Thoracic aorta (tissue), 2 donors: ENCODE measurements around the gene ABCC1. TPM values are rescaled to one million over a fixed set of nuclear protein-coding genes. Genes with fewer than 3 reads are reported as not detected.

Experiments used
- ATAC-seq: fragments of 150-250 bp; one replicate; pipeline ENCODE4 v1.8.0; 2017; ENCODE audit warnings: low read depth; ENCODE audit not compliant: insufficient number of reproducible peaks, low FRiP score
- DNase-seq: peaks from one replicate; pipeline ENCODE4 v3.0.0-alpha.2; 2020; ENCODE audit warnings: low spot score
- H3K27ac ChIP-seq, 2 donors: fragments of 200-600 bp; sonication (generic); 1 replicate in 1 of 2; 2 replicates in 1 of 2; pipeline ENCODE4 v1.5.1; 2016; ENCODE audit warnings: mild to moderate bottlenecking in 2 of 2, moderate library complexity in 2 of 2
- H3K27me3 ChIP-seq: fragments of 200-600 bp; sonication (generic); replicated peaks from 2 replicates; pipeline ENCODE4 v1.6.0; 2016; ENCODE audit warnings: mild to moderate bottlenecking; ENCODE audit not compliant: insufficient read depth
- H3K36me3 ChIP-seq: fragments of 200-600 bp; sonication (generic); one replicate; pipeline ENCODE4 v1.5.1; 2016
- H3K4me1 ChIP-seq, 2 donors: fragments of 200-600 bp; sonication (generic); 1 replicate in 1 of 2; 2 replicates in 1 of 2; pipeline versions ENCODE4 v1.5.1 to v1.6.0; 2016; ENCODE audit warnings: low read depth in 2 of 2, mild to moderate bottlenecking in 1 of 2; ENCODE audit not compliant: control insufficient read depth in 1 of 2
- H3K4me3 ChIP-seq: fragments of 200-600 bp; sonication (generic); 2 replicates; pipeline ENCODE4 v1.5.1; 2016; ENCODE audit warnings: mild to moderate bottlenecking
- H3K9me3 ChIP-seq: fragments of 200-600 bp; sonication (generic); 2 replicates; pipeline ENCODE4 v1.5.1; 2016
- CTCF ChIP-seq: fragments of 200-600 bp; sonication (generic); IDR thresholded peaks from one replicate; pipeline ENCODE4 v1.5.1; 2019; ENCODE audit warnings: antibody characterized with exemption
- total RNA-seq, 2 donors: library from RNA; depleted of rRNA; stranded (reverse); fragments of >200 nt; gene quantifications; one replicate each; pipeline versions ENCODE4 v1.1.0 to v1.2.3, GENCODE V29; 2016

The ABCC1 gene
- total RNA-seq, 2 donors from 2014 or later = 89.2 to 94.9 TPM

- Histone ChIP-seq H3K36me3 (peaks cover 45% of the 10 kb centered on the region), H3K27me3 (no peaks in the 10 kb centered on the region), H3K9me3 (no peaks in the 10 kb centered on the region), H3K4me1 (peaks cover 0 to 17% of the 10 kb centered on the region in 2 donors), H3K27ac (no peak overlapping the region), H3K4me3 (no peak overlapping the region)
- DNase-seq (no peak), ATAC-seq (no peak)
- no peak for TF ChIP-seq CTCF
Observed at GRCh38 chr16:16037970-16038369, 88.6 kb downstream of the ABCC1 start.

GRCh38 chr16:16038950-16039349 is 89.5 kb downstream of the ABCC1 start:
- no peak for DNase-seq
- no peak for ATAC-seq
- Histone ChIP-seq H3K4me1 (peaks cover 0 to 17% of the 10 kb centered on the region in 2 donors), H3K4me3 (no peak overlapping the region), H3K27me3 (no peaks in the 10 kb centered on the region), H3K9me3 (no peaks in the 10 kb centered on the region), H3K27ac (no peak overlapping the region), H3K36me3 (peaks cover 42% of the 10 kb centered on the region)
- TF ChIP-seq CTCF = no peak

GRCh38 chr16:16041196-16041892 is 91.9 kb downstream of the ABCC1 start:
- Histone ChIP-seq H3K4me1 (peaks cover 0 to 17% of the 10 kb centered on the region in 2 donors), H3K27ac (peak overlapping the region in 1 of 2 donors; percentile 2), H3K36me3 (peaks cover 50% of the 10 kb centered on the region), H3K9me3 (no peaks in the 10 kb centered on the region), H3K4me3 (no peak overlapping the region), H3K27me3 (no peaks in the 10 kb centered on the region)
- DNase-seq = no peak
- no peak for ATAC-seq
- TF ChIP-seq CTCF = no peak

GRCh38 chr16:16042076-16042475 is 92.7 kb downstream of the ABCC1 start:
- Histone ChIP-seq H3K4me3 (no peak overlapping the region), H3K9me3 (no peaks in the 10 kb centered on the region), H3K27ac (peak overlapping the region in 1 of 2 donors; percentile 2), H3K4me1 (peaks cover 0 to 17% of the 10 kb centered on the region in 2 donors), H3K36me3 (peaks cover 48% of the 10 kb centered on the region), H3K27me3 (no peaks in the 10 kb centered on the region)
- peak; percentile 43 for DNase-seq
- no peak for TF ChIP-seq CTCF
- ATAC-seq = no peak

- ATAC-seq (no peak), DNase-seq (no peak)
- H3K27ac ChIP-seq = no peak overlapping the region
- peaks cover 40% of the 10 kb centered on the region for H3K36me3 ChIP-seq
- H3K9me3 ChIP-seq = no peaks in the 10 kb centered on the region
- H3K27me3 ChIP-seq = no peaks in the 10 kb centered on the region
- peaks cover 0 to 31% of the 10 kb centered on the region in 2 donors for H3K4me1 ChIP-seq
- TF ChIP-seq CTCF = no peak
- H3K4me3 ChIP-seq = no peak overlapping the region
Observed at GRCh38 chr16:16045296-16045695, 95.9 kb downstream of the ABCC1 start.
